Smooth muscle cell (in vitro differentiated cells): ENCODE data around the gene SORCS2. TPM values are rescaled to one million over a fixed set of nuclear protein-coding genes. Genes with fewer than 3 reads are reported as not detected.

Source experiments
- DNase-seq: peaks from one replicate; lab custom pipeline; 2025; ENCODE audit not compliant: unreplicated experiment; lab: John Stamatoyannopoulos, UW
- H2AFZ ChIP-seq: fragments of 200-600 bp; sonication (generic); 2 replicates; pipeline ENCODE4 v1.6.0; 2016; ENCODE audit warnings: antibody characterized with exemption, low read depth, mild to moderate bottlenecking
- H3F3A ChIP-seq: fragments of 200-600 bp; sonication (generic); 2 replicates; pipeline ENCODE4 v1.6.0; 2017; ENCODE audit warnings: antibody characterized with exemption, low read depth
- H3K27ac ChIP-seq: fragments of 200-600 bp; sonication (generic); 2 replicates; pipeline ENCODE4 v1.5.1; 2016; ENCODE audit warnings: low read depth, mild to moderate bottlenecking
- H3K27me3 ChIP-seq: fragments of 200-600 bp; sonication (generic); 2 replicates; pipeline ENCODE4 v1.6.1; 2016; ENCODE audit warnings: low read depth, mild to moderate bottlenecking
- H3K36me3 ChIP-seq: fragments of 200-600 bp; sonication (generic); 2 replicates; pipeline ENCODE4 v1.5.1; 2016; ENCODE audit warnings: low read depth
- H3K4me1 ChIP-seq: fragments of 200-600 bp; sonication (generic); 2 replicates; pipeline ENCODE4 v1.5.1; 2016; ENCODE audit warnings: low read depth
- H3K4me2 ChIP-seq: fragments of 200-600 bp; sonication (generic); 2 replicates; pipeline ENCODE4 v1.6.0; 2016; ENCODE audit warnings: mild to moderate bottlenecking
- H3K4me3 ChIP-seq: fragments of 200-600 bp; sonication (generic); 2 replicates; pipeline ENCODE4 v1.5.1; 2016; ENCODE audit warnings: mild to moderate bottlenecking
- H3K79me2 ChIP-seq: fragments of 200-600 bp; sonication (generic); 2 replicates; pipeline ENCODE4 v1.6.0; 2016; ENCODE audit warnings: low read depth, mild to moderate bottlenecking
- H3K9ac ChIP-seq: fragments of 200-600 bp; sonication (generic); 2 replicates; pipeline ENCODE4 v1.6.0; 2016; ENCODE audit warnings: low read depth
- H3K9me3 ChIP-seq: fragments of 200-600 bp; sonication (generic); replicated peaks from 2 replicates; pipeline ENCODE4 v1.5.1; 2016; ENCODE audit warnings: low read depth
- H4K20me1 ChIP-seq: fragments of 200-600 bp; sonication (generic); 2 replicates; pipeline ENCODE4 v1.6.0; 2016; ENCODE audit warnings: low read depth
- CTCF ChIP-seq: fragments of 200-600 bp; sonication (generic); IDR thresholded peaks from 2 replicates; pipeline ENCODE4 v1.5.1; 2017; ENCODE audit warnings: borderline replicate concordance, mild to moderate bottlenecking, antibody characterized with exemption; ENCODE audit not compliant: insufficient read depth, poor library complexity, severe bottlenecking
- WGBS: methylation state at CpG from one replicate; pipeline ENCODE4 v1.1.7; 2016; ENCODE audit warnings: low lambda C conversion rate; 5-methylcytosine and 5-hydroxymethylcytosine counted together
- polyA plus RNA-seq: library from polyadenylated mRNA; unstranded; fragments of >200 nt; fragmentation: Nextera tagmentation; extraction: Ambion mirVana; gene quantifications from 2 replicates; pipeline ENCODE4 v1.2.1, GENCODE V29; 2016
- total RNA-seq: library from RNA; depleted of rRNA; stranded (reverse); fragments of >200 nt; gene quantifications from 2 replicates; pipeline ENCODE4 v1.2.3, GENCODE V29; 2014

SORCS2 gene
- total and polyA plus RNA-seq, 2 experiments from 2014 or later, result 5.2 to 9.3 TPM

- no peak for TF ChIP-seq CTCF
- no peak overlapping the region for H3K4me2 ChIP-seq
- H3K36me3 ChIP-seq, result no peaks in the 10 kb centered on the region
- H3K4me1 ChIP-seq, result peaks cover 8% of the 10 kb centered on the region
- no peaks in the 10 kb centered on the region for H3K79me2 ChIP-seq
- no peak overlapping the region for H2AFZ ChIP-seq
- WGBS, result 84% methylated on average over 13 of the region's 13 CpGs
- no peak overlapping the region for H3K4me3 ChIP-seq
- H3K27ac ChIP-seq, result no peak overlapping the region
- DNase-seq, result no peak
- H3K27me3 ChIP-seq, result peaks cover 3% of the 10 kb centered on the region
- no peaks in the 10 kb centered on the region for H4K20me1 ChIP-seq
- H3K9me3 ChIP-seq, result no peaks in the 10 kb centered on the region
- no peak overlapping the region for H3K9ac ChIP-seq
- no peaks in the 10 kb centered on the region for H3F3A ChIP-seq
Measured at GRCh38 chr4:7359400-7360062, 167.2 kb downstream of the SORCS2 start.

GRCh38 chr4:7360806-7361205 is 168.5 kb downstream of the SORCS2 start:
- DNase-seq, result no peak
- Histone ChIP-seq H3K4me3 (no peak overlapping the region), H3K4me2 (no peak overlapping the region), H3K4me1 (peaks cover 8% of the 10 kb centered on the region), H3K27ac (no peak overlapping the region), H3K27me3 (peaks cover 7% of the 10 kb centered on the region), H4K20me1 (no peaks in the 10 kb centered on the region), H3K9me3 (no peaks in the 10 kb centered on the region), H3K9ac (no peak overlapping the region), H3K79me2 (no peaks in the 10 kb centered on the region), H3F3A (no peaks in the 10 kb centered on the region), H3K36me3 (no peaks in the 10 kb centered on the region), H2AFZ (no peak overlapping the region)
- TF ChIP-seq CTCF, result no peak
- 87% methylated on average over 8 of the region's 8 CpGs for WGBS

- Histone ChIP-seq H3K9me3 (no peaks in the 10 kb centered on the region), H2AFZ (no peak overlapping the region), H3K27ac (no peak overlapping the region), H3K4me2 (no peak overlapping the region), H3K4me3 (no peak overlapping the region), H3K27me3 (peaks cover 7% of the 10 kb centered on the region), H3K9ac (no peak overlapping the region), H4K20me1 (no peaks in the 10 kb centered on the region), H3K36me3 (no peaks in the 10 kb centered on the region), H3F3A (no peaks in the 10 kb centered on the region), H3K79me2 (no peaks in the 10 kb centered on the region), H3K4me1 (peaks cover 8% of the 10 kb centered on the region)
- no peak for TF ChIP-seq CTCF
- 67% methylated on average over 14 of the region's 14 CpGs for WGBS
- DNase-seq, result no peak
Measured at GRCh38 chr4:7361280-7361895, 169.1 kb downstream of the SORCS2 start.

GRCh38 chr4:7362341-7362740 is 170.0 kb downstream of the SORCS2 start:
- peaks cover 8% of the 10 kb centered on the region for H3K4me1 ChIP-seq
- DNase-seq, result no peak
- H4K20me1 ChIP-seq, result no peaks in the 10 kb centered on the region
- no peaks in the 10 kb centered on the region for H3F3A ChIP-seq
- no peak overlapping the region for H3K27ac ChIP-seq
- H3K36me3 ChIP-seq, result no peaks in the 10 kb centered on the region
- H2AFZ ChIP-seq, result no peak overlapping the region
- no peaks in the 10 kb centered on the region for H3K79me2 ChIP-seq
- peaks cover 7% of the 10 kb centered on the region for H3K27me3 ChIP-seq
- no peak for TF ChIP-seq CTCF
- no peak overlapping the region for H3K4me2 ChIP-seq
- no peak overlapping the region for H3K4me3 ChIP-seq
- no peaks in the 10 kb centered on the region for H3K9me3 ChIP-seq
- WGBS, result 95% methylated on average over 2 of the region's 2 CpGs
- no peak overlapping the region for H3K9ac ChIP-seq
